ENCODE measurements around the gene SORCS2.

SORCS2 gene

DNA sequence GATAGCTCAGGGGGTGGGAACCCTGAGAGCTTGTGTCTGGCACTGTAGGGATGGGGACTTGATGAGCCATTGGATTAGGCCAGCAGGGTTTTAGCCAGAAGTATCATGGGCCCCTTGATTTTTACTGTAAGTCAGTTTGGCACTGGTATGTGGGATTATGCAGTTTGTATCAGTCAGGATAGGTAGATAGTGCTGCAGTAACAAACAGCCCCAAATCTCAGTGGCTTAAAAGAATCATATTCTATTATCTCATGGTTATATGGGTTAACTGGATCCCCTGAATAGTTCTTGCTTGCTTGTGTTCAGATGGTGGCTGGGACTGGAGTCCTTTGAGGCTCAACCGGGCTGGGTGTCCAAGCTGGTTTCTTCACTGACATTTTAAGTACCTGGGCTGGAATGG, 56.5 kb downstream of the SORCS2 start:
- DNase-seq: no peak

DNA sequence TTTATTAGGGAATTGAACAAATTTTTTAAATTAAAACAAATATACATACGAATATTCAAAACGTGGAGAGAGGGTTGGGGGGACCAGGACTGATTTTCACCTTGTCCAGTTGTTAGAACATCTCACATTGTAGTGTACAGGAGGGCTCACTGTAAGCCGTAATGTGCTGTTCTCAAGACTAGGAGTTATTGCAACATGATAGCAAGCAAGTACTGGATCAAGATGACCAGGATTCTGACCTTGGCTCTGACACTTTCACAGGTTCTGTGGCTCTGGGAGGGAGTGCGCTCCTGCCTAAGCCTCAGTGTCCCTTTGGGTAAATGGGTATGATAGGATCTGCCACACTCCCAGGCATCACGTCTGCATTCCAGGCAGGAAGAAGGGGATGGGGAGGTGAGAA, 59.0 kb downstream of the SORCS2 start:
- no peak for DNase-seq

DNA sequence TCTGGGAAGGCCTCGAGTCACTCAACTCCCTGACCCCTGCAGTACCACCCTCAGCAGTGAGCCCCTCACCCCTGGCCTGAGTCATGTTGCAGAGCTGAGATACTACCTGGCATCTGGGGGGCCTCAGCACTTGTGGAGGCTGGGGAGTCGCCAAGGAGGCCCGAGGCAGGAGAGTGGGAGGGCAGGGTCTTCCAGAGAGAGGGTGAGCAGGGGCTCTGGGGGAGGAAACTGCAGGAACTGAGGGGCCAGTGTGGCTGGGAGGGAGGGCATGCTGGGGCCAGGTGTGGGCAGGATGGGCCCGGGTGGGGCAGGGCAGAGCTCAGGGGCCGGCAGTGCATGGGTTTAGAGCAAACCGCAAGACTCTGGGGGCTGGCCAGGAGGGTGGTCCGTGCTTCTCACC, 59.7 kb downstream of the SORCS2 start:
- DNase-seq: no peak

DNA sequence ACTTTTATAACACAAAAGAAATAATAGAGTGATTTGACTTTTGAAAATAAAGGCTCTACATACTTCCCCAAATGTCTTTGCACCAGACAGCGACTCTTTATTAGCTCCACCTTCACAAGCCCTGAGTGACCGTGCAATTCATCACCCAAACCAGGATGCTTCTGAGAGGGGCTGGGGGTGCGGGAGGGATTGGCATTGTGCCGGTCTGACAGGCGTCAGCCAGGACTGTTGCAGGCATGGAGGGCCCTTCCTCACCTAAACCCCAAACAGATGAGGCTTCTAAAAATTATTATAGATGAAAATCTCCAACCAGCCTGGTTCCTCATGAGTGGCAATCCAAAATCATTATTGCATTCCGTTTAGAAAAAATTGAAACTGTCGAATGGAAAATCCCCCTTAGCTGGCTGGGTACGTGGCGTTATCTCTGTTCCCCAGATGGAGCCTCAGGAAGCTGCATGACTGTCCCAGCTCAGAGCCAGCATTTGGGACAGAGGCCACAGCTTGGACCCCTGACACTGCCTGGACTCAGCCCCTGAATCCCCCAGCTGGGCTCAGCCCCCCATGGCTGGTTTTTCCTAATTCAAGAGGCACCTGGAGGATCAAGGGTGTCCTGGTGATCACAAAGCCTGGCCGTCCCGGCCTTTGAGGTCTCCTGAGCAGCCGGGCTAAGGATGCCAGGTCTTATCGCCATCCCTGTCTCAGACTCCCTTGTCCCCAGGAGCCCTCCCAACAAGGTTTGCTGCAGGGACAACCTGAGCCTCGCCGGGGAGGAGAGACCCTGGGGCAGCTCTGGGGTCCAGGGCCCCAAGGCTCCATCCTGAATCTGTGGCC, 60.4 kb downstream of the SORCS2 start:
- DNase-seq: no peak

DNA sequence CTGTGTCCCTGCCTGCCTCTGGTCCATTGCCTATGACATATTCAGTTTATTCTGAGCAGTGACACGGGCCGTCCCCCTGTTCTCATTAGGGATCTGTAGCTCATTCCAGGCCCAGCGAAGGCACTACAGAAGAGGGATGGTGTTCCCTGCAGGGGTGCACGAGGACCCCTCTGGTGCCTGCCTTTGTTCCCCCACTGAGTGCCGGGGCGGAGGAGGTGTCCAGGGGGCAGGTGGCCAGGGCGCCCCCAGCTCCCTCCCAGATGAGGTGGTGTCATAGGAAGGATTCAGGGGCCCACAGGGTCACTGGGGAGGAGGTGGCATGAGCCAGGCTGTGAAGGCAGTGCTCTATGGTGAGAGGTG, 61.0 kb downstream of the SORCS2 start:
- DNase-seq: no peak

DNA sequence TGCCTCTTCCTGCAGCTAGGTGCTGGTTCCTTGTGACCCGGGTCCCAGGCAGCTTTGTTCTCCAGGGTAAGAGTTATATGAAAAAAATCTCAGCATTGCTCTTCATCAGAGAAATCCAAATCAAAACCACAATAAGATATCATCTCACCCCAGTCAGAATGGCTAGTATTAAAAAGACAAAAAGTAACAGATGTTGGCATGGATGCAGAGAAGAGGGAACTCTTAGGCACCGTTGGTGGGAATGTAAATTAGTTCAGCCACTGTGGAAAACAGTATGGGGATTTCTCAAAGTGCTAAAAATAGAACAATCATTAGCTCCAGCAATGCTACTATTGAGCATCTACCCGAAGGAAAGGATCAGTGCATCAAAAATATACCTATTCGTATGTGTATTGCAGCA, 61.5 kb downstream of the SORCS2 start:
- DNase-seq: no peak

DNA sequence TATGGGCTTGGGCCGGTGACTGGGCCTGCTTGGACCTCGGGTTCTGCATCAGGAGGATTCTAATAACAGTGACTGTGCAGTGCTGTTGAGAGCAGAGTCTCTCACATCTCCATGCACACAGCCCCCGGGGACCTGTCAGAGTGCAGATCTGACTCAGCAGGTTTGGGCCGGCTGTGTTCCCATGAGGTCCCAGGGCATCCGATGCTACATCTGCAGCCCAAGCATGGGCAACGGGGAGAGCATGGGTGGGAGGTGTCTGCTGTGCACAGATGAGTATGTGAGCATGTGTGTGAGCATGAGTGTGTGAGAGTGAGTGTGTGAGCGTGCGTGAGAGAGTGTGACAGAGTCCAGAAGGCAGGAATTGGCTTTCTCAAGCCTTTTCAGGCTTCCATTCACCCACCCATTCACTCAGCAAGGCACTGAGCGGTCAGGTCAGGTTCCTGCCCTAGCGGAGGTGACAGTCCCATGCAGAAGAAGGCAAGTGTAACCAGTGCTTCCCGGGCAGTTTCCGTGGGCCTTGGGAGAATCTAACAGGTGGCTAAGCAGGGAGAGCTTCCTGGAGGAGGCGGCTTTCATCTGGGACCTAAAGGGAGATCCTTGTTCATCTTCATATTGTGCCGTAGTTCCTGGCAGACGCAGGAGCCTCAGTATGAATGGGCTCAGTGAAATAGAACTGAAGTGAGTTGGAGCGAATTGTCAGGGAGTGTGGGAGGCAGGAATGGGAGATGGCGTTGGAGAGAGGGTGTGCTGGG, 62.6 kb downstream of the SORCS2 start:
- DNase-seq: no peak

DNA sequence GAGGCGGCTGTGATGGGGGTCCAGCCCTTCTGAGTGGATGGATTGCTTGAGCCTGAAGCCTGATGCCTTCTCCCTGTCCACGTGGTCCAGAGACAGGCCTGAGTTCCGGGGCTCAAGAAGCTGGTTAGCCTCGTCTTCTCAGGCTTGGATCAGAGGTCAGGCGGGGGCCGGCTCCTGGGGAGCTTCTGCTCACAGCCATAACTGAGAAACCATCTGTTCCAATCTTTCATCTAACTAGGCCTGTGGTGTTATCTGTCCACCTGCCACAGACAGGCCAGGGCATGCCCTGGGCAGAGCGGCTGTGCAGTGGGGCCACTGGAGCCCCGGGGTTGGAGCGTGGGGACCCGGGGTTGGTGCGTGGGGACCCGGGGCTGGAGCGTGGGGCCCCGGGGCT, 63.1 kb downstream of the SORCS2 start:
- DNase-seq: no peak

DNA sequence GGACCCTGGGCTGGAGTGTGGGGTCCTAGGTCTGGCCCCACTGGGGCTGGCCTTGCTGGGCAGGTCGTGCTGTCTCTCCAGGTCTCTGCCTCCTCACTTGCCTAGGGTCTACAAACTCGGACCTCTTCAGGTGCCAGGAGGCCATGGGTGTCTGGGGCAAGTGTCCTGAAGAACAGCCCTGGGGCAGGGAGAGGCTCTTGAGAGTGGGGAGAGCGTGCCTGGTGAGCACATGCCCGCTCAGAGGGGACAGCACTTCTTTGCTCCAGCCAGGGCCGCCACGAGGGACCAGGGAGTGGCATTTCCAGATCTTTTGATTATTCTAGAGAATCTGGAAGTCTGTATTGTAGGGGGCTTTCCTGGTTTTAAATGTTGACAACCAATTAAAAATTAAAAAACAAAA, 63.7 kb downstream of the SORCS2 start:
- no peak for DNase-seq

DNA sequence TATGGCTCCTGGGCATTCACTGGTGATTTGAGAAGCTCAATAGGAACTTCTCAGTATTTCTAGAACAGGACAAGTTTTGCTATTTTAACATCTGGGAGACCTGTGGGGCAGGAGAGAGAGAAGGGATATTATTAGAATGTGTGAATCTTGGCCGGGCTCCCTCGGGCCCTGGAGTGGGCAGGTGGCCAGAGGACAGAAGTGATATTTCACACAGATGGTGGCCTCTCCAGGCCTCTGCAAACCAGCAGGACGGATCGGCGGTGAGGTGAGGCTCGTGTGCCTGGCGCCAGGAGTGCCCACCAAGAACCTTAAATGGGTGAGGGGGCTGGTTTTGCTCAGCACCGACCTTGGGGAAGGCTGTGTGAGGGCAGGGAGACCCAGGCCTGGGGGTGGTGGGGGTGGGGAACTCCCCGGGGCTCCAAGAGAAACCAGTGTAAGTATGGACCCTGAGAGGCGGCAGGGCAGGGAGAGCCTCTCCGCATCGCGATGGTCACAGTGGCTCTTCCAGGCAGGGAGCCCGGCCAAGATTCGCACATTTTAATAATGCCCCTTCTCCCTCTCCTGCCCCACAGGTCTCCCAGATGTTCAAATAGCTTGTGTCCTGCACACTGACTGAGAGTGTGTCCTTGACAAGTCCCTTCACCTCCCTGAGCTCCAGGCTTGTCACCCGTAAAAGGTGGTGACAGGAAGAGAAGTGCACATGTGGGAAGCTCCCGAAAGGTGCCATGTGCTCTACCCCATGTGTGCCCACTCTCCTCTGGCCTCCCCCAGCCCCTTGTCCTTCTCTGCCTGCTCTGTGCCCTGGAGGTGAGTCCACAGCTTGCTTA, 64.9 kb downstream of the SORCS2 start:
- no peak for DNase-seq

DNA sequence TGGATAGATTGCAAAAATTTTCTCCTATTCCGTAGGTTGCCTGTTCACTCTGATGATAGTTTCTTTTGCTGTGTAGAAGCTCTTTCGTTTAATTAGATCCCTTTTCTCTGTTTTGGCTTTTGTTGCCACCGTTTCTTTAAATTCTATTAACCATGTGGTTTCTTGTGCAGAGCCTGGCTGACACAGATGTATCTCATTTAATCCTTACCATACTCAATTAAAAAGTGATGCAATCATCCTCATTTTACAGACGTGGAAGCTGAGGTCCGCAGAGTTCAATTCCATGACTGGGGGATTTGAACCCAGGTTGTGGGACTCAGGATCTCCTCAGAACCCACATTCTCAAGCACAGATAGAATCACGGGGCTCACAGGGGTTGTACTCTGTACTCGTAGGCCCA, 66.7 kb downstream of the SORCS2 start:
- DNase-seq: no peak

DNA sequence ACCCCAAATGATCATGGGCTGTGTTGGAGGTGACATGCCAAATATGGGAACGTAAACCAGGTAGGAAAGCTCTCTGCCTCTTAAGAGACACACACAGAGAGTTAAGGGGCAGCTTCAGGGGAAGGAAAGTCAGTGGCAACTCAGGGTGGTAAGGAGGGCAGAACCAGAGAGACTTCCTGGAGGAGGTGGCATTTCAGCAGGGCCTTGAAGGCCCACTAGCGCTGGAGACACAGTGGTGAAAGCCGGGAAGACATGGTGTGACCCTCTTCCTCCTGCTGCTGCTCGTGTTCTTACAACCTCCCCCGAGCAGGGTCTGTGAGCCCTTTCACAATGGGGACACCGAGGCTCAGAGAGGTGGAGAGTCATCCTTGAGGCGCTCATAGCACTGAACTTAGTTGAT, 68.2 kb downstream of the SORCS2 start:
- no peak for DNase-seq

DNA sequence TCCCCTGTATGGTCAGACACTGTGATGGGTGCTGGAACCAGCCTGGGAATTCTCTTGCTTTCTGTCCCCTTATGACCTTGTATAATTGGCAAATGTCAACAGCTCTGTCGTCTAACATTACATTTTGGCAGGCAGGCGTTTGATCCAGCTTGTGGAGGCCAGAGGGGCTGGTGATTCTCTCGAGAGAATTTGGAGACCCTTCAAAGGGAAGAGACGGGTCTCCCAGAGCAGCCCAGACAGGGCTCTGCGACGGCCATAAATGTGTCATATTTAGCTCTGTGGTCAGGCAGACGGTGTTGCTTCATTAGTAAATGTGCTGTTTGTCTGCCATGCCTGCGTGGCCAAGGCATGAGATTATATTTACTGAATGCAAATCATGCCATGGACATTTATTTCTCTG, 68.7 kb downstream of the SORCS2 start:
- no peak for DNase-seq

DNA sequence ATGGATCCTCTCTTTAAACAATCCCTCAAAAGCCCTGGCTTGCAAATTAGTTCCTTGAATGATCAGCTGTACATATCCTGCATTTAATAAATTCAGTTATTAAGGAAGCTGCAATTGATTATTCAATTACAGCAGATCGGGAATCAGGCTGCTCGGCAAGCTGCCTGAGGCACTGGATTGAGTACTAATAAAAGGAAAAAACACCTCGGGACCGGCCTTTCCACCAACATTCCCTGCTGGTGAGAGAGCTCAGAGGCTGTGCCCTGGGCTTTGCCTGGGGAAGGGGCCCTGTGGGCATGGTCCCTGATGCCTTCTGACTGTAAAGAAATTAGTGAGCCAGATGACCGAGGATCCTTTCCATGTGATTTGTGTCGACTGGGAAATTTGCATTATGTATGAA, 69.2 kb downstream of the SORCS2 start:
- DNase-seq: no peak

DNA sequence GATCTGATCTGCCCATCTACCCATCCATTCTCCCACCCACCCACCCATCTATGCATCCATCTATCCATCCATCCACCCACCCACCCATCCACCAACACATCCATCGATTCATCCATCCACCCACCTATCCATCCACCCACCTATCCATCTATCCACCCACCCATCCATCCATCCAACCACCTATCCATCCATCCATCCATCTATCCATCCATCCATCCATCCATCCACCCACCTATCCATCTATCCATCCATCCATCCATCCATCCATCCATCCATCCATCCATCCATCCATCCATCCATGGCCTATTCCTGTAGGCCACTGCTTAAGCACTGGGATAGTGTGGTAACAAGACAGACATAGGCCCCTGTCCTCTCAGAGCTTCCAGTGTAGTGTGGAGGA, 69.8 kb downstream of the SORCS2 start:
- DNase-seq: no peak

DNA sequence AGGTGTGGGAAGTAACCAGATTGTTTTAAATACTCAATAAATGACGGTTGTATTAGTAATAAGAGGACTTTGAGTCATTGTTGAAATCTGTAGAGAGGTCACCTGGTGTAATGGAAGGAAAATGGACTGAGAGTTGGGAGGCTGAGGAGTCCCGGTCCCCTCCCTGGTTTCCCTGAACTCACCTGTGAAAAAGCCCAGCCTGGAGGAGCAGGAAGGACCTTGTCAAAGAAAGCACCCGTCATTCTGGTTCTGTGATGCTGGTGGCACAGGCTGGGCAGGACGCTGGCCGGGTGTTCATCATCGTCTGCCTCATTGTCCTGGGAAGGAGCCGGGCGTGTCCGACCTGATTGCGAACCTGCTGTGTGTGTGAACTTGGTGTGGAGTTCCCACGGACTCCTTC, 70.8 kb downstream of the SORCS2 start:
- no peak for DNase-seq

DNA sequence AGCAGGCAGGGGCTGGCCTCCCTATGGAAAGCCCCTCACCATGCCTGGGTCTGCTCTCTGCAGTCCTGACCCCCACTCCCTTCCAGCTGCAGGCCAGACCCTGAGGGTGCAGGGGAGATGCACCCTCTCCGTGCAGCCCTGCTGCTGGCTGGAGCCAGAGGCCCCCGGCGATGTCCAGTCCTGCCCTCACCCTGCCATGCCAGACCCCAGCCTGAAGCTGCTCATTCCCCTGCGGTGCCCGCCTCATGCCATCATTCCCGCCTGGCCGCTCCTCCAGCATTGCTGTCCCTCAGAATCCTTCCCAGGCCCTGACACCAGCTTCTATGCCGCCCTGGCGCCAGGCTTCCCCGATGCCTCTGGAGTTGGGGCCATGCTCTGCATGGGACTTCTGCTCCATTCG, 72.4 kb downstream of the SORCS2 start:
- no peak for DNase-seq

DNA sequence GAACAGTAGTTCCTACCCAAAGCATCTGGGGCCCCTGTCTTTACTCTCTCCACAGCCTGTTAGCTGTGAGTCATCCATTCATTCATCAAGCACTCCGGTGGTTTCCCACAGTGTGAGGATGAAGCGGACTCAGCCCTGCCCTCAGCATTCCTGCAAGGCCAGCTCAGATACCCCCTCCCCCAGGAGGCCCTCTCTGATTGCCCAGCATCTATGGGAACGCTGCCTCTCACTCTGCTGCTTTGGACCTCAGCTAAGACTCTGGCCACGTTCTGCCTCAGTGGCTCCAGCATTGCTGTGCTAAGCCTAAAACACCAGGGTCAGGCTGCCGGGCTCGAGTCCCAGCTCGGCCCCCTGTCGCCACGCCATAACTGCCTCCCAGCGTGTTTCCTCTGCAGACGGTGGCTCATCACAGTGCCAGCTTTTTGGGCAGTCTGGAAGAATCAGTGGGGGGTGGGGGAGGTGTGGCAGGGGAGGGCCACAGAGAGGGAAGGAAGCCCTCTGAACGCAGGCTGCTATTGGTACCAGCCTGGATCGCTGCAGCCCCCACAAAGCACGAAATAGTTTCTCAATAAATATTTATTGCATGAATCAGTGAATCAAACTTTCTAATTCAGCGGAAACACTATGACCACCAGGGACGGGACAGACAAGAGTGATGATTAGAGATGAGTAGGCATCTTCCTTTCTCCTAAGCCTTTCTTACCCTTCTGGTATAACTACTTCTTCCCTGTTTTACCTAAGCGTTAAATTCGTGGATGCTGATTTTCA, 74.4 kb downstream of the SORCS2 start:
- no peak for DNase-seq

DNA sequence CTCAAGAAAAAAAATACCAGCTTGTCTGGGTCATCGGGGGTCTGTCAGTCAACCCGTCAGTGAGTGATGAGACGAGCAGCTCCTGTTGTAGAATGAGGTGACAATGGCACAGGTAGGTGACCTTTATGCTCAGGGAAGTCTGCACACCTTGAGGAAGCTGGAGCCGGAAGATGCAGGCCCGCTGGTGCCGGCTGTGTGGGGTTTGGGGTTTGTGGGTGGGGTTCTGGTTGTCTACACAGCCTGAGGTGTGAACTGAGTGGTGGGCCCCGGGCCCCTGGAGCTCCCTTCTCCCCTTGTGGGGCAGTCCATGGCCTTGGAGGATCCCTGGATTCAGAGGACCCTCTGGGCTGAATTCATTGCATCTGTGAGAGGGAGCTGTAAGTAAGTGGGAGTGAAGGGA, 75.5 kb downstream of the SORCS2 start:
- no peak for DNase-seq

DNA sequence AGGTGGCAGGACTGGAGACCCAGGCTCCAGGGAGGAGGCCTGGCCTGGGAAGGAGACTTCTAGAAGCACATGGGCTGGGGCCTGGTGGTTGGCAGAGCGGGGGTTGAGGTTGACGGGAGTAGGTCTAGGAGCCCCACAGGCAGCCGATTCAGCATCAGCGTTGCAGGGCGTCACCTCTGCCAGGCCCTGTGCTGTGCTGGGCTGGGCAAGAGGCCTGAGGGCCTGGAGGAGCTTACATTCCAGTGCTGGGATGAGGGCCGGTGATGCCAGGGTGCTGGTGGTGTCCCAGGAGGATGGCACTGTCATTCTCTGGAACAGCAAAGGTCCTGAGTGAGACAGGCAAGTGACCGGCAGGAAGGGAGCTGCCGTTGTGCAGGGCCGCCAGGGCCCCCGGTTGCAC, 76.6 kb downstream of the SORCS2 start:
- no peak for DNase-seq

DNA sequence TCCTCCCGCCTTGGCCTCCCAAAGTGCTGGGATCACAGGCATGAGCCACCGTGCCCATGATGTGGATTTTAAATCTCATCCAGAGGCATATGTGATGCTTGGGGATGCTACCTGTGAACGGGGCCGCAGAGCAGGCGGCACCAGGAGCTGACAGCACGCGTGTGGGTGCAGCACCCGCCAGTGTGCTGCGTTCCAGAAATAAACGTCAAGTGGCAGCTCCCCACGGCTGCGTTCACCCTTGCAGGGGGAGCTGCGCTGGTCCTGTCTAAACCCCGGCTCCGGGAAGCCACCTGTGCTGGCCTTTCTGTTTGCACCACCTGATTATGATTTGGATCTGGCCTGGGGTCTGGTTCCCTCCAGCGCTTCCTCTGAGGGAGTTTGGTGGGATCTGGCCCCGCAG, 77.8 kb downstream of the SORCS2 start:
- no peak for DNase-seq

DNA sequence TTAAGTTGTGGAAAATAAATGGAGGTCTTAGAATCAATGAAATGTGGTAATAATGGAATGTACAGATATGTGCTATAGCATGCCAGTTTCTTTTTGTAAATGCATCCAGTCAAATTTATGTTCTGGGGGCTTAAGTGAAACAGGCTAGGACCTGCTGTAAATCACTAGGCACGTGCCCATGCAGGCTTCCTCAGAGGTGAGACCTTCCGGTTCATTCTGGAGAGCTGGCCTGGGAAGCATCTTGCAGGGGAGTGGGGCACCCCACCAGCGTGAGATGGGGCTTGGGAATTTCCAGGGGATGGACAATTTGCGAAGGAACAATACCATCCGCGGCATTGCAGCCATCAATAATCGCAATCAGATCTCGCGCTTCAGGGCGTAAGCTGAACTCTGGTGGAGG, 80.1 kb downstream of the SORCS2 start:
- DNase-seq: no peak

DNA sequence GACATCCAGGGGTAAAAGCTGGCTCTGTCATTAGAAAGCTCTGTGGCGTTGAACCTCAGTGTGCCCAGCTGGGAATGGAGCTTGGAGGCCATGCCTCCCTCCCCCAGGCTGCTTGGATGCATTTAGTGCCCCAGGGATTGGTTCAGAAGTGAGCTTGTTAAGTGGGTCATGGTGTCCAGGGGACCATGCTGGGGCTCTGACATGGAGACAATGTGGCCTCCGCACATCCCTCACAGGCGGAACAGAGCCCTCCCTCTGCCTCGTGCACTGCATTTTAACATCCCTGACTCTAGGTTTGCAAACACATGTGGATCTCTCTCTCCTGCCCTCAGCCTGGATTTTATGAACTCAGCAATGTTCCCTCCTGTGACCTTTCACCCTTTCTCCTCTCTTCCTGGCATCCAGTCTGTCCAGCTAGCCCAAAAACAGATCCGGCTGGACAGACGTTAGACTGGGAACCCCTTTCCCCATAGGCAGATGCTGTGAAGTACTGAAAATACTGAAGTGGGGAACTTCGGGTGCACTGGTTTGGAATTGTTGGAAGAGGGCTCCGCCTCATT, 81.5 kb downstream of the SORCS2 start:
- no peak for DNase-seq

Data from CD4-positive, alpha-beta T cell treated with Interferon gamma for 1 hour (primary cell).